HT-29 (cell line): ENCODE data around the gene RHOF. TPM values are rescaled to one million over a fixed set of nuclear protein-coding genes. Genes with fewer than 3 reads are reported as not detected.
"Not testable (repeated sequence)": the region's sequence is repeated elsewhere in the genome, so short reads cannot be mapped to it uniquely, and the experiment has no call there.

ENCODE experiments used
- DNase-seq: peaks from one replicate; pipeline ENCODE4 v3.0.0-alpha.2; 2015; ENCODE audit warnings: low spot score
- total RNA-seq: library from RNA; depleted of rRNA; stranded (reverse); fragments of >200 nt; shearing (Covaris generic); gene quantifications from 2 replicates; pipeline ENCODE4 v1.2.3, GENCODE V29; 2014

RHOF gene
- total RNA-seq, 1 experiment from 2014 or later = 37.2 TPM

GRCh38 chr12:121793838-121794533, 498 bp upstream of the RHOF start:
- DNase-seq = peak; percentile 94

- DNase-seq = no peak
Observed at GRCh38 chr12:121792607-121793439, 665 bp downstream of the RHOF start.

- no peak for DNase-seq
Observed at GRCh38 chr12:121791671-121792551, 1.6 kb downstream of the RHOF start.

- not testable (repeated sequence) for DNase-seq
Observed at GRCh38 chr12:121790785-121791184, 2.7 kb downstream of the RHOF start.

- DNase-seq = no peak
Observed at GRCh38 chr12:121789800-121790728, 3.4 kb downstream of the RHOF start.

- DNase-seq = no peak
Observed at GRCh38 chr12:121789233-121789781, 4.2 kb downstream of the RHOF start.

- DNase-seq = no peak
Observed at GRCh38 chr12:121788176-121788818, 5.2 kb downstream of the RHOF start.

- DNase-seq = no peak
Observed at GRCh38 chr12:121787063-121788025, 6.1 kb downstream of the RHOF start.

GRCh38 chr12:121786440-121786825, 7.1 kb downstream of the RHOF start:
- peak; percentile 94 for DNase-seq

- DNase-seq = no peak
Observed at GRCh38 chr12:121784460-121784859, 9.0 kb downstream of the RHOF start.

- DNase-seq = no peak
Observed at GRCh38 chr12:121783766-121784165, 9.7 kb downstream of the RHOF start.

GRCh38 chr12:121781998-121782979, 11.2 kb downstream of the RHOF start:
- no peak for DNase-seq

GRCh38 chr12:121781484-121781997, 11.9 kb downstream of the RHOF start:
- DNase-seq = no peak

GRCh38 chr12:121780429-121780828, 13.1 kb downstream of the RHOF start:
- DNase-seq = no peak

- no peak for DNase-seq
Observed at GRCh38 chr12:121779422-121779895, 14.0 kb downstream of the RHOF start.

- DNase-seq = no peak
Observed at GRCh38 chr12:121778567-121779421, 14.7 kb downstream of the RHOF start.
